ENCODE results near the gene CDH13.

GRCh38 chr16:82992786-82993185 is 366.0 kb downstream of the CDH13 start:
- TF ChIP-seq, protein P1, sequence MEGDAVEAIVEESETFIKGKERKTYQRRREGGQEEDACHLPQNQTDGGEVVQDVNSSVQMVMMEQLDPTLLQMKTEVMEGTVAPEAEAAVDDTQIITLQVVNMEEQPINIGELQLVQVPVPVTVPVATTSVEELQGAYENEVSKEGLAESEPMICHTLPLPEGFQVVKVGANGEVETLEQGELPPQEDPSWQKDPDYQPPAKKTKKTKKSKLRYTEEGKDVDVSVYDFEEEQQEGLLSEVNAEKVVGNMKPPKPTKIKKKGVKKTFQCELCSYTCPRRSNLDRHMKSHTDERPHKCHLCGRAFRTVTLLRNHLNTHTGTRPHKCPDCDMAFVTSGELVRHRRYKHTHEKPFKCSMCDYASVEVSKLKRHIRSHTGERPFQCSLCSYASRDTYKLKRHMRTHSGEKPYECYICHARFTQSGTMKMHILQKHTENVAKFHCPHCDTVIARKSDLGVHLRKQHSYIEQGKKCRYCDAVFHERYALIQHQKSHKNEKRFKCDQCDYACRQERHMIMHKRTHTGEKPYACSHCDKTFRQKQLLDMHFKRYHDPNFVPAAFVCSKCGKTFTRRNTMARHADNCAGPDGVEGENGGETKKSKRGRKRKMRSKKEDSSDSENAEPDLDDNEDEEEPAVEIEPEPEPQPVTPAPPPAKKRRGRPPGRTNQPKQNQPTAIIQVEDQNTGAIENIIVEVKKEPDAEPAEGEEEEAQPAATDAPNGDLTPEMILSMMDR (IDR thresholded peaks at IDR 0.05) = no peak
- TF ChIP-seq POLR2A (IDR thresholded peaks at IDR 0.05) = no peak

All from body of pancreas (tissue), 4 donors.